Embryonic facial prominence (tissue), 1 donor: ENCODE measurements around the gene GNAI3.

ENCODE experiments used
- DNase-seq: peaks from one replicate; pipeline ENCODE4 v3.0.0-alpha.2; 2016; ENCODE audit errors: extremely low spot score

Gene GNAI3

GRCh38 chr1:109624201-109625010 lies 76.0 kb downstream of the GNAI3 start:
- DNase-seq, result no peak

GRCh38 chr1:109625176-109625575 lies 76.8 kb downstream of the GNAI3 start:
- DNase-seq, result no peak

GRCh38 chr1:109625601-109626560 lies 77.5 kb downstream of the GNAI3 start:
- no peak for DNase-seq

- no peak for DNase-seq
These were observed 78.4 kb downstream of the GNAI3 start for GRCh38 chr1:109626682-109627408.

- DNase-seq, result no peak
These were observed 79.4 kb downstream of the GNAI3 start for GRCh38 chr1:109627692-109628399.

- no peak for DNase-seq
These were observed 80.3 kb downstream of the GNAI3 start for GRCh38 chr1:109628540-109629321.

GRCh38 chr1:109629372-109630030 lies 81.1 kb downstream of the GNAI3 start:
- DNase-seq, result no peak

GRCh38 chr1:109630081-109630897 lies 81.9 kb downstream of the GNAI3 start:
- no peak for DNase-seq

- no peak for DNase-seq
These were observed 82.6 kb downstream of the GNAI3 start for GRCh38 chr1:109630898-109631512.

GRCh38 chr1:109631513-109632505 lies 83.4 kb downstream of the GNAI3 start:
- no peak for DNase-seq

GRCh38 chr1:109632671-109633346 lies 84.4 kb downstream of the GNAI3 start:
- no peak for DNase-seq

GRCh38 chr1:109634292-109634691 lies 85.9 kb downstream of the GNAI3 start:
- DNase-seq, result no peak

- DNase-seq, result no peak
These were observed 86.6 kb downstream of the GNAI3 start for GRCh38 chr1:109634771-109635750.

GRCh38 chr1:109635862-109636200 lies 87.4 kb downstream of the GNAI3 start:
- no peak for DNase-seq

GRCh38 chr1:109636201-109636952 lies 88.0 kb downstream of the GNAI3 start:
- DNase-seq, result no peak
